H9 (cell line): ENCODE data around the gene SNX21. TPM values are rescaled to one million over a fixed set of nuclear protein-coding genes. Genes with fewer than 3 reads are reported as not detected.

Experiments used
- DNase-seq: peaks from one replicate; pipeline ENCODE4 v3.0.0-alpha.2; 2017
- H2AFZ ChIP-seq: one replicate; pipeline ENCODE4 v1.6.1; 2013; ENCODE audit warnings: mild to moderate bottlenecking, low read length, control low read depth, moderate library complexity
- H2AK5ac ChIP-seq: 2 replicates; pipeline ENCODE4 v1.6.1; 2013; ENCODE audit warnings: low read length, control low read depth, mixed read lengths; ENCODE audit not compliant: insufficient read length
- H2BK120ac ChIP-seq: one replicate; pipeline ENCODE4 v1.6.1; 2013; ENCODE audit warnings: low read depth, mild to moderate bottlenecking, low read length, control low read depth, inconsistent platforms; ENCODE audit not compliant: poor library complexity, severe bottlenecking
- H2BK12ac ChIP-seq: 2 replicates; pipeline ENCODE4 v1.6.1; 2013; ENCODE audit warnings: low read length, control low read depth, mixed read lengths, low read depth; ENCODE audit not compliant: insufficient read length
- H2BK15ac ChIP-seq: 2 replicates; pipeline ENCODE4 v1.6.1; 2013; ENCODE audit warnings: low read depth, low read length, control low read depth
- H2BK20ac ChIP-seq: one replicate; pipeline ENCODE4 v1.6.1; 2013; ENCODE audit warnings: low read depth, mild to moderate bottlenecking, low read length, control low read depth, inconsistent platforms; ENCODE audit not compliant: poor library complexity, severe bottlenecking
- H2BK5ac ChIP-seq: 2 replicates; pipeline ENCODE4 v1.6.1; 2013; ENCODE audit warnings: low read length, control low read depth, mixed read lengths; ENCODE audit not compliant: insufficient read length
- H3K14ac ChIP-seq: 2 replicates; pipeline ENCODE4 v1.6.1; 2013; ENCODE audit warnings: low read length, control low read depth; ENCODE audit not compliant: insufficient read depth
- H3K18ac ChIP-seq: 2 replicates; pipeline ENCODE4 v1.6.1; 2013; ENCODE audit warnings: low read depth, mild to moderate bottlenecking, mixed read lengths, low read length, control low read depth; ENCODE audit not compliant: insufficient read length
- H3K23ac ChIP-seq: 2 replicates; pipeline ENCODE4 v1.6.1; 2013; ENCODE audit warnings: low read length, control low read depth, mixed read lengths, low read depth; ENCODE audit not compliant: insufficient read length
- H3K23me2 ChIP-seq: 2 replicates; pipeline ENCODE4 v1.6.1; 2013; ENCODE audit warnings: low read depth, mild to moderate bottlenecking, mixed read lengths, low read length, control low read depth; ENCODE audit not compliant: insufficient read length, poor library complexity, severe bottlenecking
- H3K27ac ChIP-seq: 2 replicates; pipeline ENCODE4 v1.5.1; 2013; ENCODE audit warnings: low read length, control low read depth, mixed read lengths, low read depth; ENCODE audit not compliant: insufficient read length
- H3K27me3 ChIP-seq: 2 replicates; pipeline ENCODE4 v1.6.1; 2013; ENCODE audit warnings: low read length, control low read depth, inconsistent platforms; ENCODE audit not compliant: insufficient read depth
- H3K4ac ChIP-seq: 2 replicates; pipeline ENCODE4 v1.6.1; 2013; ENCODE audit warnings: low read depth, mild to moderate bottlenecking, control low read depth, inconsistent platforms, low read length, moderate library complexity
- H3K4me1 ChIP-seq: 2 replicates; pipeline ENCODE4 v1.6.1; 2013; ENCODE audit warnings: low read length, control low read depth, inconsistent platforms; ENCODE audit not compliant: insufficient read depth
- H3K4me2 ChIP-seq: 2 replicates; pipeline ENCODE4 v1.6.1; 2013; ENCODE audit warnings: low read length, control low read depth, mixed read lengths; ENCODE audit not compliant: insufficient read length, insufficient read depth
- H3K56ac ChIP-seq: 2 replicates; pipeline ENCODE4 v1.6.1; 2013; ENCODE audit warnings: low read depth, mild to moderate bottlenecking, mixed read lengths, low read length, control low read depth; ENCODE audit not compliant: insufficient read length
- H3K79me1 ChIP-seq: 2 replicates; pipeline ENCODE4 v1.6.1; 2013; ENCODE audit warnings: low read depth, mild to moderate bottlenecking, moderate library complexity, low read length, control low read depth, inconsistent platforms; ENCODE audit not compliant: insufficient read depth, poor library complexity, severe bottlenecking
- H3K79me2 ChIP-seq: 2 replicates; pipeline ENCODE4 v1.6.1; 2013; ENCODE audit warnings: low read length, control low read depth, inconsistent platforms; ENCODE audit not compliant: insufficient read depth
- H3K9ac ChIP-seq: 2 replicates; pipeline ENCODE4 v1.6.1; 2013; ENCODE audit warnings: low read length, control low read depth, mixed read lengths; ENCODE audit not compliant: insufficient read length; ENCODE audit errors: extremely low read depth
- H3K9me3 ChIP-seq: one replicate; pipeline ENCODE4 v1.6.1; 2013; ENCODE audit warnings: low read depth, low read length, inconsistent platforms; ENCODE audit not compliant: control insufficient read depth
- H3T11ph ChIP-seq: one replicate; pipeline ENCODE4 v1.6.1; 2013; ENCODE audit warnings: mild to moderate bottlenecking, low read length, control low read depth, inconsistent platforms
- H4K20me1 ChIP-seq: one replicate; pipeline ENCODE4 v1.6.1; 2013; ENCODE audit not compliant: control insufficient read depth, insufficient read length, insufficient read depth
- H4K5ac ChIP-seq: 2 replicates; pipeline ENCODE4 v1.6.1; 2013; ENCODE audit warnings: low read depth, mild to moderate bottlenecking, mixed read lengths, low read length, control low read depth; ENCODE audit not compliant: insufficient read length
- H4K8ac ChIP-seq: replicated peaks from 2 replicates; pipeline ENCODE4 v1.6.1; 2013; ENCODE audit warnings: low read length, control low read depth, mixed read lengths, low read depth; ENCODE audit not compliant: insufficient read length
- H4K91ac ChIP-seq: 2 replicates; pipeline ENCODE4 v1.6.1; 2013; ENCODE audit warnings: low read depth, mild to moderate bottlenecking, moderate library complexity, mixed read lengths, low read length, control low read depth; ENCODE audit not compliant: insufficient read length
- H3K27ac Mint-ChIP-seq, 3 experiments: 2 replicates in 2 of 3; 3 replicates in 1 of 3; pipeline ENCODE4 v1.8.0; 2020 to 2021; ENCODE audit warnings: mixed read lengths in 3 of 3, mild to moderate bottlenecking in 1 of 3, moderate library complexity in 1 of 3
- H3K27me3 Mint-ChIP-seq: 2 replicates; pipeline ENCODE4 v1.8.0; 2021; ENCODE audit warnings: low read depth, mild to moderate bottlenecking, moderate library complexity, mixed read lengths
- H3K36me3 Mint-ChIP-seq, 3 experiments: 2 replicates in 2 of 3; 3 replicates in 1 of 3; pipeline ENCODE4 v1.8.0; 2020 to 2021; ENCODE audit warnings: low read depth in 3 of 3, mixed read lengths in 3 of 3; ENCODE audit not compliant: insufficient read depth in 1 of 3
- H3K4me1 Mint-ChIP-seq, 2 experiments: 2 replicates each; pipeline ENCODE4 v1.8.0; 2020; ENCODE audit warnings: mixed read lengths in 2 of 2
- H3K4me3 Mint-ChIP-seq, 2 experiments: 2 replicates in 1 of 2; 3 replicates in 1 of 2; pipeline ENCODE4 v1.8.0; 2020 to 2021; ENCODE audit warnings: mild to moderate bottlenecking in 2 of 2, mixed read lengths in 2 of 2, moderate library complexity in 1 of 2
- H3K9me3 Mint-ChIP-seq, 2 experiments: 2 replicates in 1 of 2; 3 replicates in 1 of 2; pipeline ENCODE4 v1.8.0; 2020; ENCODE audit warnings: mild to moderate bottlenecking in 2 of 2, mixed read lengths in 2 of 2, moderate library complexity in 1 of 2
- WGBS: extraction: QIAGEN DNeasy Blood & Tissue Kit; methylation state at CpG from one replicate; pipeline ENCODE4 v1.1.7; 2013; ENCODE audit warnings: missing lambda C conversion rate, low lambda C conversion rate, mixed read lengths; ENCODE audit not compliant: insufficient read length; ENCODE audit errors: extremely low coverage; 5-methylcytosine and 5-hydroxymethylcytosine counted together
- total RNA-seq: library from RNA; stranded (reverse); gene quantifications from 2 replicates; pipeline ENCODE4 v1.2.1, GENCODE V29; 2021
- TF ChIP-seq, protein P1 (sequence below): fragments of 200-600 bp; sonication (generic); conservative IDR thresholded peaks from 3 replicates; pipeline ENCODE4 v1.8.0; 2021; ENCODE audit warnings: antibody characterized with exemption, mild to moderate bottlenecking

SNX21 gene
- total RNA-seq, 1 experiment from 2014 or later: 20.5 TPM

DNA sequence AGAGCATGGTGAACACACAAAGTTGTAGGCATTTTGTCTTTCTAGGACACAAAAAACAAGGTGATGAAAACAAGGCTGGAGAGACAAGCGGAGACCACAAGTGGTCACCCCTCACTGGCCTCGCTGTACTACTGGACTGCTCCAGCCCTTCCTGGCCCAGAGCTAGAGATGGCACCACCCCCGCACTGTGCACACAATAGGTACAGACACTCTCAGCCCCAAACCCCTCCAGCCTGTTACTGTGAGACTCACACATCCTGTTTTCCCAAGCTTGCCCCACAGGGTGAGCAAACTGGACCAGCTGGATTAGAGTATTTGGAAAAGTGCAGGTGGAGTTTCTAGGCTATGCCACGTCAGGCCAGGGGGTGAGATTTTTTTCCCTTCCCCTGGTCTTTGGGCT is 39.0 kb downstream of the SNX21 start:
- Mint-ChIP-seq H3K27me3 (no peaks in the 10 kb centered on the region), H3K9me3 (no peaks in the 10 kb centered on the region), H3K4me1 (no peaks in the 10 kb centered on the region), H3K4me3 (no peak overlapping the region), H3K36me3 (peaks cover 0 to 8% (median 0%) of the 10 kb centered on the region in 3 experiments; a peak in 3 of 7 replicates), H3K27ac (0 out of 7 replicates have a peak overlapping the region, but pooled peaks of 1 of the 3 experiments have one; percentile 2)
- Histone ChIP-seq H4K20me1 (no peaks in the 10 kb centered on the region), H2AK5ac (no peak overlapping the region), H3K79me2 (no peaks in the 10 kb centered on the region), H3K23ac (no peak overlapping the region), H3K4me1 (no peaks in the 10 kb centered on the region; the same call in 1 of the 2 replicates), H3K9ac (no peak overlapping the region), H4K91ac (no peak overlapping the region), H2BK12ac (no peak overlapping the region), H3K14ac (no peak overlapping the region), H4K8ac (no peak overlapping the region), H3K79me1 (no peaks in the 10 kb centered on the region), H2BK120ac (no peak overlapping the region), H3T11ph (no peak overlapping the region), H3K4me2 (no peak overlapping the region), H3K56ac (no peak overlapping the region), H2BK5ac (no peak overlapping the region), H2BK20ac (no peak overlapping the region), H2BK15ac (no peak overlapping the region), H3K27me3 (no peaks in the 10 kb centered on the region), H3K9me3 (no peaks in the 10 kb centered on the region), H4K5ac (no peak overlapping the region), H3K18ac (no peak overlapping the region), H2AFZ (no peak overlapping the region), H3K4ac (no peak overlapping the region), H3K27ac (no peak overlapping the region), H3K23me2 (no peaks in the 10 kb centered on the region)
- no peak for DNase-seq
- WGBS: no CpG with 5 or more reads among the region's 4 CpGs
- TF ChIP-seq, protein P1, sequence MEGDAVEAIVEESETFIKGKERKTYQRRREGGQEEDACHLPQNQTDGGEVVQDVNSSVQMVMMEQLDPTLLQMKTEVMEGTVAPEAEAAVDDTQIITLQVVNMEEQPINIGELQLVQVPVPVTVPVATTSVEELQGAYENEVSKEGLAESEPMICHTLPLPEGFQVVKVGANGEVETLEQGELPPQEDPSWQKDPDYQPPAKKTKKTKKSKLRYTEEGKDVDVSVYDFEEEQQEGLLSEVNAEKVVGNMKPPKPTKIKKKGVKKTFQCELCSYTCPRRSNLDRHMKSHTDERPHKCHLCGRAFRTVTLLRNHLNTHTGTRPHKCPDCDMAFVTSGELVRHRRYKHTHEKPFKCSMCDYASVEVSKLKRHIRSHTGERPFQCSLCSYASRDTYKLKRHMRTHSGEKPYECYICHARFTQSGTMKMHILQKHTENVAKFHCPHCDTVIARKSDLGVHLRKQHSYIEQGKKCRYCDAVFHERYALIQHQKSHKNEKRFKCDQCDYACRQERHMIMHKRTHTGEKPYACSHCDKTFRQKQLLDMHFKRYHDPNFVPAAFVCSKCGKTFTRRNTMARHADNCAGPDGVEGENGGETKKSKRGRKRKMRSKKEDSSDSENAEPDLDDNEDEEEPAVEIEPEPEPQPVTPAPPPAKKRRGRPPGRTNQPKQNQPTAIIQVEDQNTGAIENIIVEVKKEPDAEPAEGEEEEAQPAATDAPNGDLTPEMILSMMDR: no peak
